ENCODE data around the gene BTNL2.

DNA sequence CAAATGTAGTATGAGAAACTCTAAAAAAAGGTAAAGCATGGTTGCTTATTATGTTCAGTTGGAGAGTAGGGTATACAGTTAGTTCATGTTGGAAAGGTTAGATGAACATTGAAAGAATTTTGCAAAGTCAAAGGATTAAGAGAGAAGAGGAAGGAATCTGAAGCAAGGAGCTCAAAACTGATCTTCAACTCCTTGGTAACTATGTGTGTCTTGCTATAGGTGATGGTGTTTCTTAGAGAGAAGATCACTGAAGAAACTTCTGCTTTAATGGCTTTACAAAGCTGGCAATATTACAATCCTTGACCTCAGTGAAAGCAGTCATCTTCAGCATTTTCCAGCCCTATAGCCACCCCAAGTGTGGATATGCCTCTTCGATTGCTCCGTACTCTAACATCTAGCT lies 37.5 kb upstream of the BTNL2 start:
- TF ChIP-seq, protein P1, sequence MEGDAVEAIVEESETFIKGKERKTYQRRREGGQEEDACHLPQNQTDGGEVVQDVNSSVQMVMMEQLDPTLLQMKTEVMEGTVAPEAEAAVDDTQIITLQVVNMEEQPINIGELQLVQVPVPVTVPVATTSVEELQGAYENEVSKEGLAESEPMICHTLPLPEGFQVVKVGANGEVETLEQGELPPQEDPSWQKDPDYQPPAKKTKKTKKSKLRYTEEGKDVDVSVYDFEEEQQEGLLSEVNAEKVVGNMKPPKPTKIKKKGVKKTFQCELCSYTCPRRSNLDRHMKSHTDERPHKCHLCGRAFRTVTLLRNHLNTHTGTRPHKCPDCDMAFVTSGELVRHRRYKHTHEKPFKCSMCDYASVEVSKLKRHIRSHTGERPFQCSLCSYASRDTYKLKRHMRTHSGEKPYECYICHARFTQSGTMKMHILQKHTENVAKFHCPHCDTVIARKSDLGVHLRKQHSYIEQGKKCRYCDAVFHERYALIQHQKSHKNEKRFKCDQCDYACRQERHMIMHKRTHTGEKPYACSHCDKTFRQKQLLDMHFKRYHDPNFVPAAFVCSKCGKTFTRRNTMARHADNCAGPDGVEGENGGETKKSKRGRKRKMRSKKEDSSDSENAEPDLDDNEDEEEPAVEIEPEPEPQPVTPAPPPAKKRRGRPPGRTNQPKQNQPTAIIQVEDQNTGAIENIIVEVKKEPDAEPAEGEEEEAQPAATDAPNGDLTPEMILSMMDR (CRISPR knock-in tag; IDR thresholded peaks at IDR 0.05): no peak
- TF ChIP-seq KDM6A (CRISPR knock-in tag; IDR thresholded peaks at IDR 0.05; ENCODE audit: low read depth) (no peak), SP1 (IDR thresholded peaks at IDR 0.05) (no peak), SP1 (CRISPR knock-in tag; IDR thresholded peaks at IDR 0.05) (no peak), CHD2 (IDR thresholded peaks at IDR 0.05; ENCODE audit: low read depth, low read length) (no peak)
- TF ChIP-seq, protein P2, sequence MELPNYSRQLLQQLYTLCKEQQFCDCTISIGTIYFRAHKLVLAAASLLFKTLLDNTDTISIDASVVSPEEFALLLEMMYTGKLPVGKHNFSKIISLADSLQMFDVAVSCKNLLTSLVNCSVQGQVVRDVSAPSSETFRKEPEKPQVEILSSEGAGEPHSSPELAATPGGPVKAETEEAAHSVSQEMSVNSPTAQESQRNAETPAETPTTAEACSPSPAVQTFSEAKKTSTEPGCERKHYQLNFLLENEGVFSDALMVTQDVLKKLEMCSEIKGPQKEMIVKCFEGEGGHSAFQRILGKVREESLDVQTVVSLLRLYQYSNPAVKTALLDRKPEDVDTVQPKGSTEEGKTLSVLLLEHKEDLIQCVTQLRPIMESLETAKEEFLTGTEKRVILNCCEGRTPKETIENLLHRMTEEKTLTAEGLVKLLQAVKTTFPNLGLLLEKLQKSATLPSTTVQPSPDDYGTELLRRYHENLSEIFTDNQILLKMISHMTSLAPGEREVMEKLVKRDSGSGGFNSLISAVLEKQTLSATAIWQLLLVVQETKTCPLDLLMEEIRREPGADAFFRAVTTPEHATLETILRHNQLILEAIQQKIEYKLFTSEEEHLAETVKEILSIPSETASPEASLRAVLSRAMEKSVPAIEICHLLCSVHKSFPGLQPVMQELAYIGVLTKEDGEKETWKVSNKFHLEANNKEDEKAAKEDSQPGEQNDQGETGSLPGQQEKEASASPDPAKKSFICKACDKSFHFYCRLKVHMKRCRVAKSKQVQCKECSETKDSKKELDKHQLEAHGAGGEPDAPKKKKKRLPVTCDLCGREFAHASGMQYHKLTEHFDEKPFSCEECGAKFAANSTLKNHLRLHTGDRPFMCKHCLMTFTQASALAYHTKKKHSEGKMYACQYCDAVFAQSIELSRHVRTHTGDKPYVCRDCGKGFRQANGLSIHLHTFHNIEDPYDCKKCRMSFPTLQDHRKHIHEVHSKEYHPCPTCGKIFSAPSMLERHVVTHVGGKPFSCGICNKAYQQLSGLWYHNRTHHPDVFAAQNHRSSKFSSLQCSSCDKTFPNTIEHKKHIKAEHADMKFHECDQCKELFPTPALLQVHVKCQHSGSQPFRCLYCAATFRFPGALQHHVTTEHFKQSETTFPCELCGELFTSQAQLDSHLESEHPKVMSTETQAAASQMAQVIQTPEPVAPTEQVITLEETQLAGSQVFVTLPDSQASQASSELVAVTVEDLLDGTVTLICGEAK (IDR thresholded peaks at IDR 0.05): no peak
- TF ChIP-seq, protein P2 (CRISPR knock-in tag; IDR thresholded peaks at IDR 0.05): no peak
- TF ChIP-seq, protein P3, sequence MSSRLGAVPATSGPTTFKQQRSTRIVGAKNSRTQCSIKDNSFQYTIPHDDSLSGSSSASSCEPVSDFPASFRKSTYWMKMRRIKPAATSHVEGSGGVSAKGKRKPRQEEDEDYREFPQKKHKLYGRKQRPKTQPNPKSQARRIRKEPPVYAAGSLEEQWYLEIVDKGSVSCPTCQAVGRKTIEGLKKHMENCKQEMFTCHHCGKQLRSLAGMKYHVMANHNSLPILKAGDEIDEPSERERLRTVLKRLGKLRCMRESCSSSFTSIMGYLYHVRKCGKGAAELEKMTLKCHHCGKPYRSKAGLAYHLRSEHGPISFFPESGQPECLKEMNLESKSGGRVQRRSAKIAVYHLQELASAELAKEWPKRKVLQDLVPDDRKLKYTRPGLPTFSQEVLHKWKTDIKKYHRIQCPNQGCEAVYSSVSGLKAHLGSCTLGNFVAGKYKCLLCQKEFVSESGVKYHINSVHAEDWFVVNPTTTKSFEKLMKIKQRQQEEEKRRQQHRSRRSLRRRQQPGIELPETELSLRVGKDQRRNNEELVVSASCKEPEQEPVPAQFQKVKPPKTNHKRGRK (CRISPR knock-in tag; IDR thresholded peaks at IDR 0.05): no peak
